ENCODE measurements around the gene EPHA7.

Gene EPHA7

DNA sequence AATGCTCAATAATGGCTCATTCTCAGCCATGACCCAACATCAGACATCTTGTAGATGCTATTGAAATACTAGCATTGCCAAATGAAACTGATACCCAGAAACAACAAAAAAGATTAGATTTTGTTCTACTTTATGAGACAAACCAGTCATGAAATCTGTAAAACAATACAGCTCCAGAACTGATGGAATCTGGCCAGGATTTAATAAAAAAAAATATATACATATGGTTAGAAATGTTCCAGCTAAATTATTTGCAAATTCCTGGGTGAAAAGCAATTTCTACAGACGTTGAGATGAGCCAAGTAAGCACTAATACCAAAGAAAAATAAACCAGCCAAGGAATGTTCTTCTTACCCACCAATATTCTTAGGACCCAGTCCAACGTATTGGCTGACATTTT is 201.3 kb downstream of the EPHA7 start:
- Mint-ChIP-seq H3K36me3 (ENCODE audit: low read depth) (no peaks in the 10 kb centered on the region), H3K4me1 (ENCODE audit: low read depth) (no peaks in the 10 kb centered on the region), H3K27me3 (no peaks in the 10 kb centered on the region), H3K9me3 (peaks cover 25% of the 10 kb centered on the region), H3K4me3 (no peak overlapping the region), H3K27ac (no peak overlapping the region)
- no peak for DNase-seq

DNA sequence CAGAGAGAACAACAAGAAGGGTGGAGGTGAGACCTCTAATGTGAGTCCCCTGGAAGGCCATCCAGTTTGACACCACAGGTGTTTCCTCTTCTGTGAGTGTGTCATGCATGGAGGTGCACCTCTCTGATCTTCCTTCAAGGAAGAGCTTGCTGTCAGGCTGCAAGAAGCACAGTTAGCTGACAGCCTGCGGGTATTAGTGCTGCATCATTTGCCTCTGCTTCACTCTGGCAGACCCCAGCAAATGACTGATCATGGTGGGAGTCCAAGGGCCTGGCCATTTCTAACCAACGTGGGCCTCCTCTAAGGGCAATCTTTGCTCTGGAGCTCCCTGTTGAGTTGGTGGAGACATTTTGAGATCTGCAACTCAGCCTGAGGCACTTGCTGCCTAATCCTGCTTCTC is 206.3 kb downstream of the EPHA7 start:
- H3K4me1 Mint-ChIP-seq (ENCODE audit: low read depth): no peaks in the 10 kb centered on the region
- no peak for DNase-seq
- no peaks in the 10 kb centered on the region for H3K27me3 Mint-ChIP-seq
- no peaks in the 10 kb centered on the region for H3K36me3 Mint-ChIP-seq (ENCODE audit: low read depth)
- no peak overlapping the region for H3K27ac Mint-ChIP-seq
- peaks cover 10% of the 10 kb centered on the region for H3K9me3 Mint-ChIP-seq
- no peak overlapping the region for H3K4me3 Mint-ChIP-seq

DNA sequence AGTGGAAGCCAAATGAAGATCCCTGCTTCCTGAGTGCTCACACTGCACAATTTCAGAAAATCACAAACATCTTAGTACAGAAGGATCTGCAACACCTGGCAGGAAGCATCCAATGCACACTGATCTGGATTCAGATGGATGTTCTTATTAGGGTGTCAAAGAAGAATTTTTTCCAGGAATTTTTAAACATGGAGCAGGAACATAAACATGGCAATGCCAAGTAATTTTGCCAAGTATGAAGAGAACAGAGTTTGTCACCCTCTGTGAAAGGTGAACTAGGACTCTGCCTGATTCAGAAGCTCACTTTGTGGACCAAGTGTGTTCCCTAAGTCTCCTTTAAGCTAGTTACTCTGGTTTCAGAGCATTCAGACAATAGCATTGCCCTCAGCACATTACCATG is 208.5 kb downstream of the EPHA7 start:
- H3K27ac Mint-ChIP-seq: no peak overlapping the region
- no peaks in the 10 kb centered on the region for H3K27me3 Mint-ChIP-seq
- peaks cover 9% of the 10 kb centered on the region for H3K9me3 Mint-ChIP-seq
- no peaks in the 10 kb centered on the region for H3K36me3 Mint-ChIP-seq (ENCODE audit: low read depth)
- no peaks in the 10 kb centered on the region for H3K4me1 Mint-ChIP-seq (ENCODE audit: low read depth)
- no peak overlapping the region for H3K4me3 Mint-ChIP-seq
- DNase-seq: no peak

DNA sequence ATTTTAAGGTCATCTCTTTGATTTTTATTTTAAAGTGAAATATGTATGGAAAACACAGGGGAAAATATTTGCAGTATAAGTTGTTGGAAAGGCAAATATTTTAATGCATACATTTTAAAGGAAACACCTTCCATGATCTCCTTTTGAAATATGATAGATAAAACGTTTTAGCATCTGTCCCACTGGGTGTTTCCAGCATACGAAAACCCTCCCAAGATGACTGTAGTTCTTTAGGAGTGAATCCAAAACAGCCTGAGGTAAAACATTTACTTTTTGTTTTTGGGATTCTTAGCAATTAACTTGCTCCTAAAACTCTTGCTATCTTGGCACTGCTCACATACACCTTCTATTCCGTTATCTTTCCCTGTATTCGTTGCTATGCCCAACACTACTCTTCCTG is 210.0 kb downstream of the EPHA7 start:
- no peak overlapping the region for H3K27ac Mint-ChIP-seq
- no peaks in the 10 kb centered on the region for H3K4me1 Mint-ChIP-seq (ENCODE audit: low read depth)
- no peak for DNase-seq
- no peak overlapping the region for H3K4me3 Mint-ChIP-seq
- H3K36me3 Mint-ChIP-seq (ENCODE audit: low read depth): no peaks in the 10 kb centered on the region
- H3K9me3 Mint-ChIP-seq: peaks cover 5% of the 10 kb centered on the region
- H3K27me3 Mint-ChIP-seq: no peaks in the 10 kb centered on the region

- DNase-seq: no peak
- Mint-ChIP-seq H3K4me1 (ENCODE audit: low read depth) (no peaks in the 10 kb centered on the region), H3K9me3 (peaks cover 15% of the 10 kb centered on the region), H3K36me3 (ENCODE audit: low read depth) (no peaks in the 10 kb centered on the region), H3K27me3 (no peaks in the 10 kb centered on the region), H3K4me3 (no peak overlapping the region), H3K27ac (no peak overlapping the region)
Observed at GRCh38 chr6:93196406-93196970, 222.9 kb downstream of the EPHA7 start.

GRCh38 chr6:93194480-93194879 is 224.9 kb downstream of the EPHA7 start:
- no peak for DNase-seq
- H3K4me1 Mint-ChIP-seq (ENCODE audit: low read depth): no peaks in the 10 kb centered on the region
- H3K36me3 Mint-ChIP-seq (ENCODE audit: low read depth): no peaks in the 10 kb centered on the region
- H3K27ac Mint-ChIP-seq: no peak overlapping the region
- no peaks in the 10 kb centered on the region for H3K27me3 Mint-ChIP-seq
- peaks cover 19% of the 10 kb centered on the region for H3K9me3 Mint-ChIP-seq
- H3K4me3 Mint-ChIP-seq: no peak overlapping the region

GRCh38 chr6:93193868-93194267 is 225.5 kb downstream of the EPHA7 start:
- Mint-ChIP-seq H3K4me3 (no peak overlapping the region), H3K36me3 (ENCODE audit: low read depth) (no peaks in the 10 kb centered on the region), H3K27me3 (no peaks in the 10 kb centered on the region), H3K4me1 (ENCODE audit: low read depth) (no peaks in the 10 kb centered on the region), H3K9me3 (peaks cover 15% of the 10 kb centered on the region), H3K27ac (no peak overlapping the region)
- no peak for DNase-seq
